COLO829 (cell line): ENCODE data around the gene SMIM32.

Experiments
- DNase-seq: peaks from one replicate; pipeline ENCODE4 v3.0.0; 2012; ENCODE audit warnings: low spot score

Gene SMIM32

GRCh38 chr5:136192526-136193321 is at the start of gene SMIM32:
Gene SMIM32, minus strand, starts transcription at chr5:136193162. Its CDS starts 638 bp downstream, at chr5:136192524.
- DNase-seq, result no peak

DNA sequence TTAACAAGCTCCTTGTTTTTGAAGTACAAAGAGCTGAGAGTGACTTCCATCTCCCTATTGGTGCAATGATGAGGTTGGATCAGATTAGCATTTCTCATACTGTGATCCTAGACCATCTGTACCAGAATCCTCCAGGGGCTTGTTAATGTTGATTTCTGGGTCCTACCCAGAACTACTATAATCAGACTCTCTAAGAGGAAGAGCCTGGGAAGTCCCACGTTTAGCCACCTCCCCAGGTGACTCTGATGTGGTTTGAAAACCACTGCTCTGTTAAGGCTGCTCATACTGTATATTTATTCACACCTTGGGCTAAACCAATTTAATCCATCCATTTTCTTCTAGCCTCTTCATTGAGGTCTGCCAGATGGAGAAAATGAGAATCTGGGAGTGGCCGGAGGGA is 49.6 kb upstream of the SMIM32 start:
- no peak for DNase-seq

DNA sequence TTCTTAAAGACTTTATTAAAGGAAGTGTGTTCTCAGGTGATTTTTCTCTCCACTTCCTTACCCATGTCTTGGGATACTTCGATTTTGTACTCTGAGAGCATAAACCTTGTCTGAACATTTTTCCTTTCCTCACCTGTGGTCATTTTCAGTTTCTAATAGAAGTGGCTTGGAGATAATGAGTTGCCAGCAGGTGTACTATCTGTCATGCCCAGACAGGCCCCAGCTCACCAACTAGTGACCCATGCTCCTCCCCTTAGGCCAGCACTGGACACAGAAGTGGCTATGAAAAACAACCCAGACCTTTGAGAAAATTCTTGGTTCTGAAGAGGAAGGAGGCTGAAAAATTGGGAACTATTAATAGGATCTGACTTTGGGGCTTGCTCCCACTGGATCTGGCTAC is 49.2 kb upstream of the SMIM32 start:
- no peak for DNase-seq

DNA sequence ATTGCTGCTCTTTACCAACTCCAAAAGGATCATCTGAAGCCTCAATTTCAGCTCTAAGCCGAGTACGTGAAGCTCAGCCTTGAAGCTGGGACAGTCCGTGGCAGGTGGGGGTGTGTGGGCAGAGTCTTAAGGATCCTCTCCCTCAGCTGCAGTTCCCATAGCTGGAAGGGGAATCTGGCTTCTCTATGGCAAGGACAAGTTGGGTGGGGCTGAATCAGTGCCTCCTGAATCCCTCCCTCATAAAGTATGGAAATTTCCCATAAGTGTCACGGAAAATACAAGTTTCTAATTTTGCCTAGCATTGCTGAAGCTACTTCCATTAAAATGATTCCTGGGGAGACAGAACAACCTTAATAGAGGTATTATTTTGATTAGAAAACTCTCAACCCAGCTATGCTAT is 47.9 kb upstream of the SMIM32 start:
- DNase-seq, result no peak

- no peak for DNase-seq
These were observed 43.6 kb upstream of the SMIM32 start for GRCh38 chr5:136236479-136237083.

DNA sequence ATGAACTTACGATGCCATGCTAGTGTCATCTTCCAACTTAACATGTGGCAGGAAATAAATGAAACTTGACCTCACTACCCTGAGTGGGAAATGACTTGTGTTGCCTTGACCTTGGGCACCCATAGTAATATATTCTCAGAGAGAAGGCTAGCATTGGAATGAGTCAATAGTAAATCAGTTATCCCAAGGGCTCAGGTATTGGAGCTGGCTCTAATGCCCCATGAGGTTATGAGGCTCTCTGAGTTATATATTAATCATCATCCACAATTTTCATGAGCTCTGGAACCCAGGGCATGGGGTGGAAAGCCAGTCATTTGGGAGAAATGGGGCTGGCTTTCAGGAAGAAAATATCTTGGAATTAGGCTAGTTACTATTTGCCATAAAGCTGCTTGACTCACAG is 42.4 kb upstream of the SMIM32 start:
- DNase-seq, result no peak

DNA sequence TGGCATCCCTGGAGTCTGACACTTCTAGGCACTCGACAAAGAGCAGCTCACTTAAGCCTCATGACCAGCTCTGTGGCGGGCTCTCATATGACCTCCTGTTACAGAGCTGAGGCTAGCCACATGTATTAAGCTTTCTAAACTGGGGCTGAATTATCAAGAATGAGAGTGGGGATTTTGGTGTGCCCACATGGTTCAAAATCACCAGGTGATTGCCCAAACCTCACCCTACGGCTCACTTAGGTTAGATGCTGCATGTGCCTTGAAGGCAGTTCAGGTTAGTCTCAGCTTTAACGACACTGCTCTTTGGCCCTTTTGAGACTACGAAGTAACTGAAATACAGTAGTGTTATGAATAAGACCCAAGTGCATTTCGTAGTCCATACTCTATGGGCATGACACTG is 39.4 kb upstream of the SMIM32 start:
- no peak for DNase-seq

- DNase-seq, result no peak
These were observed 37.2 kb upstream of the SMIM32 start for GRCh38 chr5:136230176-136230575.

- DNase-seq, result no peak
These were observed 35.3 kb upstream of the SMIM32 start for GRCh38 chr5:136228136-136228757.

GRCh38 chr5:136226401-136226800 is 33.4 kb upstream of the SMIM32 start:
- DNase-seq, result no peak

GRCh38 chr5:136225796-136226195 is 32.8 kb upstream of the SMIM32 start:
- no peak for DNase-seq

DNA sequence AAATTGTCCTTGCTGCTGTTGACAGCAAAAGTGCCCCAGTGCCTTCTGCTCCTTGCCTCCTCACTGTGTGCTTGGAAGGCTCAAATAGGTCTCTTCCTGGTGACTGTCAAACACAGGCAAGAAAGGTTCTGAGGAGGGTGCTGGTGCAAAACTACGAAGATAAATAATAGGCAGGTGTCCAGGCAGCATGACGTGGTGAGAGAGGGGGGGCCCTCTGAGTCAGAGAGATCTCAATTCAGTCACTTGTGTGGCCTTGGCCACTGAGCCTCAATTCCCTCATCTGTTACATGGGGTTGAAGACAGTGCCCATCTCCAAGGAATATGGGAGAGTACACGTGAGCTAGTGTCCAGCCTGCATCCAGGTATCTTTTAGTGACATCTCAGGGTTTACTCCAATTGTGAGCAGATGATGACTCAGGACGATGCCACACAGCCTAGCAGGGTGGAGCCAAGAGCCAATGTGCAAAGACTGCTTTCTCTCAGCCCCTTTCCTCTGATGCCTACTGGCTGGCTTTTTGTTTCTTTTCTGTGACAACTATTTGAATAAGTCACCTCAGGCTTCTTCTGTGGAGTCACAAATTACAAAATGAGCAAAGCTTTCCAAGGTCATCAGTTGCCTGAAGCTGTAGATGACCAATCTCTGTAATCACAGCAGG is 29.7 kb upstream of the SMIM32 start:
- DNase-seq, result no peak

- no peak for DNase-seq
These were observed 28.4 kb upstream of the SMIM32 start for GRCh38 chr5:136221340-136221739.

GRCh38 chr5:136216230-136216629 is 23.3 kb upstream of the SMIM32 start:
- DNase-seq, result no peak

- DNase-seq, result no peak
These were observed 22.9 kb upstream of the SMIM32 start for GRCh38 chr5:136215812-136216211.

DNA sequence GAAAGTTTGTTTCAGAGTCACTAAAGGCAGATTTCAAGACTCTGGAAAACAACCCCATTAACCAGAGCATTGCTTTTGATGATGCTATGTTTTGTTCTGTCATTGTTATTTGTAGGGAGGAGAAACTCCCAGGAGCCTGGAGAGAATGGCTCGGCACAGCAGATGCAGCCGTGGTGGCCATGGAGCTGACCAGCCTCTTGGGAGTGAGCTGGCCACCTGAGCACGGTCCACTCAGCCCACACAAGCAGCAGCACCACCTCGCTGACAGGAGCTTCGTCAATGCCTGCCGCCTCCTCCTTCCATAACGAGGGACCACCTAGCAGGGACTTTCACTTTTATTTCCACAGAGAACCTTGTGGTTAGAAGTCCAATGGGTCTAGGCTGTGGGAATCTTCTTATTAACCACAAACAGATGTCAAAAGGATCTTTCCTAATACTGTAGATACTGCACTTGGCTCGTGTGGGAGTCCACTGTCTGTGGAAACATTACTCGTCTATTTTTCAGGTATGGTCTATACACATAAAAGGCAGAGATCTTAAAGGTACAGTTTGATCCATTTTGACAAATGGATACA is 21.0 kb upstream of the SMIM32 start:
- DNase-seq, result no peak

DNA sequence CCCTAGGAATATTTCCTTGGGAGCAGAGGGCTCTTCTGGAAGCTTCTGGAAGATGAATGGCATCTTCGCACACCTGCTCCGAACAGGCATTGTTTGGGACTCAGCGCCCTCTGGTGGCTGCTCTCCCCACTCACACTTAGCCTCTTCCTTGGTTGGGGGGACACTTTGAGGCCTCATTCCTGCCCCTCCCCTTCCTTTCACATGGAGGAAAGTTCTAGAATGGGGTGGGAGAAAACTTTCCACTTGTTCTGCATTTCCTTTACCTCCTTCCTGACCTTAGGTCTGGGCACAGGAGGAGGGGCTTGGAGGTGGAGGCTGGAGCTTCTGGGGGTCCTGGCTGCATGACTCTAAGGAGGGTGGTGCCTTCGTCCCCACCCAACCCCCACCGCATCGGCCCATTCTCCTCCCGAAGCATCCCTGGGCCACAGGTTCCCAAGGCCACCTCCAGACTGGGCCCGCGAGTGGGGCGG is 19.3 kb upstream of the SMIM32 start:
- peak; percentile 22 for DNase-seq

GRCh38 chr5:136211282-136212040 is 18.5 kb upstream of the SMIM32 start:
- no peak for DNase-seq

DNA sequence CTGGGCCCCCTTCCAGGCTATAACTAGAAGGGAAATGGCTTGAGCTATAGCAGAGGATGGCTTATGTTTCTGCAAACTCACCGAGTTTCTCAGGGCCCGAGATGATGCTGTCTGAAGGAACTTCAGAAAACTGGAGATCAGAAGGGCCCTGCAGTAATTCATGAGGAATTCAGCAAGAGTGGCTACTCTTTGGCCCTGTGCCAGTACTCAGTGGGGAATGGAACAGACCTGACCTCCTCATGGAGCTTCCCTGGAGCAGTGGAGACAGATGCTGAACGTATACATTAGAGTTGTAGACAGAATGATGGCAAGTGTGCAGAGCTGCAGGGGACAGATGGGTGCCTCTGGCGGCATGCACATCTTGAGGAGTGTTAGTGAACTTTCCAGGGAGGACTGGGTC is 17.3 kb upstream of the SMIM32 start:
- no peak for DNase-seq

GRCh38 chr5:136209346-136209910 is 16.5 kb upstream of the SMIM32 start:
- DNase-seq, result no peak

DNA sequence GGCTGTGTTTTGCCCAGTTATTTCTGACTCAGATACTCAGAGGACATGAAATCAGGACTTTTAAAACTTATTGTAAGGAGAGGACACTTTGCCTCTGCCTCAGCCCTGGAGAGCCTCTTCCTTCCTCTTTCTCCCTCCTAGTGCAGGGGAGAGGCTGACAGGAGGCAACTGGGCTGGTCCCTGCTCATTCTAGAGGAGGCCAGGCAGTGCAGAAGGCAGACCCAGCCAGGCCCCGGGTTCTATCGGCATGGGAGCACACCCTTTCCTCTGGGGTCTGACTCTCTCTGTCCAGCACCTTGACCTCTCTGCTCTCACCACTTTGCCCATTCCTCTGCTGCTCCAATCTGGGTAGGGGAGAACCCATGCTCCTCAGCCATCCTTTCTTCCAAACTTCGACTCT is 16.0 kb upstream of the SMIM32 start:
- no peak for DNase-seq
